Activated CD4-positive, alpha-beta T cell treated with anti-CD3 and anti-CD28 coated beads, Interleukin-2, amount 50 U/mL, for 24 hours (primary cell): ENCODE results near the gene SYVN1.
"Not testable (repeated sequence)": the region's sequence is repeated elsewhere in the genome, so short reads cannot be mapped to it uniquely, and the experiment has no call there.

Experiments
- DNase-seq, 2 donors: peaks; one replicate each; pipeline ENCODE4 v3.0.0-alpha.2; 2020; ENCODE audit warnings: low read depth in 1 of 2, low spot score in 1 of 2

The SYVN1 gene

DNA sequence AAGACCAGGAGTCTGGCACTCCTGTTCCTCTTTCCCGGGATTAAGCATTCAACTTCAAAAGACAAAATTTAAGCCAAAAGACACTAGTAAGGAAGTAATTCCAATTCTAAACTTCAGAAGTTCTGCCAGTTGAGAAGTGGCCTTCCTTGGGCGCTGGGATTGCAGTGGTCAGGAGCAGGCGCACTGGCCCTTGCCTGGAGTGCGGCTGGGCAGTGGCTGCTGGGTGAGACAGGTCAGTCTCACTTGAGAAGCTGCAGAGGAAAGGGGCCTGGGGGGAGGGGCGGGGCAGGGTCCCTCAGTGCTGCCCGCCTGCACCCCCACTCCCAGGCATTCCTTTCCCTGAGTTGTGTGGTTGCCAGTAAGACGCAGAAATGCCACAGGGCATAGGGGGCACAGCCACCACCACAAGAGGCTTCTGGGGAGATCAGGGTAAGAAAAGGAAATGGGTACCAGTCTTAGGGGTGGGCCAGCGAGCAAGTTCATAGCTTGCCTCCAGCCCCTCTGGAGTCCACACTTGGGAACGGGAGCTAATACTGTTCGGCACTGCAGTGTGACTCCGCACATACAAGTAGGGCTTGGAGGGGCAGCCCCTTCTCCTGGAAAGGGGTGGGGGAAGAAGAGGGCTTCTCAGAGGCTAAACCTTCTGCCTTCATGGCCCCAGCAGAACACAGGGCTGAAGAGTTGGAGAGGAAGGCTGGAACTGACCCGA lies 6.7 kb downstream of the SYVN1 start:
- no peak for DNase-seq

DNA sequence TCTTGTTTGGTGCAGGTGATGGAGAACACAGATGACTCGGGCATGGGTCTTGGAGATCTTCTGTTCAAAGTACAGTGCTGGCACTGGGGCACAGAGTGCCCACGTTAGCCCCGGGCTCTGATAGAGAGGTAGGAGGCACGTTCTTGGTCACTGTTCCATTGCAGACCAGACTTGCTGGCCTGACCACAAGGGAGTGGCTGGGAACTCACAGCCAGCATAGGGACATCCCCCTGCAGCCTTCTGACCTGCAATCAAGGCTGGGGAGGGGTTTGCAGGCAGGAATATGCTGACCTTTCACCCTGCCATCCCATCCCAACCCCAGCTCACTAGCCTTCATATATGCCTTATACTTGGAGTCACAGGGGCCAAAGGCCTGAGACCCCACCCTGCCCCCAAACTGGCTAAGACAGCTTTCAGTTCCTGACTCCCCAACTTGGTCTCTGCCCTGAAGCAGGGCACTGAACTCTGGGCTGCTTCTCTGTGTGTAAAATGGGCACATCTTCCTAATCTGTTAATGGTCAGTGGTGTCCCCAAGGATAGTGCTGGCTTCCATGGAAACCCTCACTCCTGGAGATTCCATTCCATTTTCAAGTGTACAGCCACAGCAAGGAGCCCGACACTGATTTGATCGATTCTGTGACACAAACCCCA lies 7.6 kb downstream of the SYVN1 start:
- no peak for DNase-seq

DNA sequence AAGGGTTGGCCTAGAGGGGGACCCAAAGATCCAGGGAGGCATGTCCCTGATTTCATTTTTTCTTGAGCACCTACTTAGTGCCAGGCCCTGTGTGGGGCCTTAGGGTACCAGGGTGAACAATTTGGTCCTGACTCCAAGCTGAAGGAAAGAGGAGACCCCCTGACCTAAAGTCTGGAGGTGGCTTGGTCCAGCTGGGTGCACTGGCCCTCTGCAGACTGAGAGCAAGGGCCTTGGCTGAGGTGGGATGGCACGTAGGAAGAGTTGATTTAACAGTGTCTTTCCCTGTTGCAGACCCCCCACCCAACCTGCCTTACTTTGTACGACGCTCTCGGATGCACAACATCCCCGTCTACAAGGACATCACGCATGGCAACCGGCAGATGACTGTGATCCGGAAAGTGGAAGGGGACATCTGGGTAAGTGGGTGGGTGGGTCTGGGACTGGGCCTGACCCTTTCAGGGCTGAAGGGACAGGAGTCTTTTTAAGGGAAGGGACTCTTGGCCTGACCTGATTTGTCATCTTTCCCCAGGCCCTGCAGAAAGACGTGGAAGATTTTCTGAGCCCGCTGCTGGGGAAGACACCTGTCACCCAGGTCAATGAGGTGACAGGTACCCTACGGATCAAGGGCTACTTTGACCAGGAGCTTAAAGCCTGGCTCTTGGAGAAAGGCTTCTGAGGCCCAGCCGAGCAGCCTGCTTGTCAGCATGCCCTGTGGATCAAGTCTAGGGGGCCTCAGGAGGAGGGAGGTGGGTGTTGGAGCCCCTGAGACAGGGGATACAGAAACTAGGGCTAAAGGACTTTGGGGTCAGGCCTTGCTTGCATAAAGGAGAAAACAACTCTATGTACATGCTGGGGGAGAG lies 8.9 kb downstream of the SYVN1 start:
- DNase-seq = no peak

DNA sequence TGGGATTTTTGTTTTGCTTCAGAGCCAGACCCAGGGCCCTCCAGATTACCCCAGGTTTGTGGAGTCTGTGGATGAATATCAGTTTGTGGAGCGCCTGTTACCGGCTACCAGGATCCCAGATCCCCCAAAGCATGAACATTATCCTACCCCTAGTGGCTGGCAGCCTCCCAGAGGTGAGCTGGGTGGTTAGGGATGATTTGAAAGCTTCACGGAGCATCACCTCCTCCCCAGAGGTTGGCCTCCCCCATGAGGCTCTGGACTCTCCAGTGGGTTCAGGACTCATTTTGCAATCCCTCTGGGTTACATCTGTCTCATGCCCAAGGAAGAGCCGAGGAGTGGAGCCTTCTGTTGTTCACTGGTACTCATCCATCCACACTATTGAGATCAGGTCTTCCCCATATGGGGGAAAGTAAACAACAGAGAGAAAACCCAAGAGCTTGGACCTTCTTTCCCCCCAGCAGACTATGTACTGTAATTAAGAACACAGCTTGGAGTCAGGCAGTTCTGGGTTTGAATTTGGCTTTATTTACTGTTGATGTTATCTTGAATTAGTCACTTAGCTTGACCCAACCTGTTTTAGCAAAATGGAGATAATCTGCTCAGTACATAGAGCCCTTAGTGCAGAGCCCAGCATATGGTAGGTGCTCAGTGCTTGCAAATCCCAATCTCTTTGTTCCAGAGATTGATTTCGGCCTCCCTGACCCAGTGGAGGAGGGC lies 9.7 kb downstream of the SYVN1 start:
- no peak for DNase-seq

DNA sequence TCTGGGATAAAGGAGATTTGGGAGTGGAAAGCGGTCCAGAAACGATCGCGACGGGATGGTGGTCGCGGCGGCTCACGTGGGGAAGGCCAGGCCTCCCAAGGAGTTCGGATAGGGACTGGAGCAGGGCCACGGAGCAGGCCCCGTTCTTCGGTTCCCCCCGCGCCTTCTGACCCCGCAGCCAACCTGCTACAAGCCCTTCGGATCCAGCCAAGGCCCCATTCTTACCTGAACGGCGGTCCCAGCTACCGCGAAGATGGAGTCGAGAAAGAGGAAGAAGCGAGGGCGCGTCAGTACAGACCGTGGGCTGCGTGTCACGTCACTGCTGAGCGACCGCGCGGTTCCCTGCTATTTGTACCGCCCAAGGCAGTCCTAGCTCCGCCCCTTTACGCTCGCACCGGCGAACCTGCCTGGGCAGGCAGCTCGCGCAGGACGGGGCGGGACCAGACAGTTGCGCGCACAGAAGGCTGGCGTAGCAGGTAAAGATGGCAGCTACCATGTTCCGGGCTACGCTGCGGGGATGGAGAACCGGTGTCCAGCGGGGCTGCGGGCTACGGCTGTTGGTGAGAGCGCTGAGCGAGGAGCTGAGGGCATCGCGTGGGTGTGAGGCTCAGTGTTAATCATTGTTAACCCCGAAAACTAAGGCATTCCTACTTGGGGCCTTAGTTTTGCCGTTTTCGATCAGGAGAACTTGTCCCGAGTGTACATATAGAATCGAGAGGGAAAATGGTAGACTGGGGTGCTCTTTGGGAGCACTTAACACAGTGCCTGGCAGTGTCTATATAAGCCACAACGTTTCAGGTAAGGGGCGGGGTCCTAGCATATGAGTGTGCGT lies 12.2 kb downstream of the SYVN1 start, which contains the start of the genes FAU and MRPL49:
TSS of gene FAU (minus strand) at position 270 of the 832 bp plus-strand sequence. CDS start 321 bp downstream, outside the sequence.
TSS of gene MRPL49 (plus strand) at position 457 of the 832 bp plus-strand sequence. CDS start at position 483, 26 bp downstream.
- DNase-seq = peak; percentile 94 to 99

DNA sequence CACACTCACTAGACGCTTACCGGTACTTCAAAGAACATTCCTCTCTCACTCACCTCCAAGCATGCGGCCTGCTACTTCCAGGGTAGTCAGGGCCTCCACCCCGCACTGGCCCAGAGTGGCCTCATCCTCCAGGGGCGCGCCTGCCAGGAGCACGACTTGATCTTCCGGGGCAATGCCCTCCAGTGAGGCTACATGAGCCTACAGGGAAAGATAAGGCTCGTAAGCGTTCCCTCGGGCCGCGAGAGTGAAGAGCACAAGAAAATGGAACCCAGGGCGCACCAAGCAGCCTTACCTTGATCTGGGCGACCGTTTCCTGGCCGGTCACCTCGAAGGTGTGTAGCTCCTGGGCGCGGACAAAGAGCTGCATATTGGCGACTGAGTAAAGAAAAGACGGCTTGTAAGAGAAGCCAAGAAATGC lies 12.9 kb downstream of the SYVN1 start:
- no peak for DNase-seq

DNA sequence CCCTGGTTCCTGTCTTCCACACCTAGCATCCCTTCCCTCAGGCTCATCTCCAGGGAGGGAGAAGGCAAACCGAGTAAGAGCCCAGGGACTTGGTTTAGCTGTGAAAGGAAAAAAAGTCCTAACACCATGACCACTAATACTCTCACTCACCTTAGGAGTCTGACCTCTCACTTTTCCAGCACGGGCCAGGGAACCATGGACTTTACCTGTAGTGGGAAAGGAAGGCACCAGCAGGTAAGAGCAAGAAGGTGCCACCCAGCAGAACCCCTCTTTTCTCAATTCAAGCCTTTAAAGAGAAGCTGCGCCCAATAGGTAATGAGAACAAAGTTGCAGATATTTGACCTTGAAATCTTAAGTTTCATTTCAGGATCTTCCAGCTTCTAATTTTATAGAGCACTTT lies 13.5 kb downstream of the SYVN1 start:
- no peak for DNase-seq

DNA sequence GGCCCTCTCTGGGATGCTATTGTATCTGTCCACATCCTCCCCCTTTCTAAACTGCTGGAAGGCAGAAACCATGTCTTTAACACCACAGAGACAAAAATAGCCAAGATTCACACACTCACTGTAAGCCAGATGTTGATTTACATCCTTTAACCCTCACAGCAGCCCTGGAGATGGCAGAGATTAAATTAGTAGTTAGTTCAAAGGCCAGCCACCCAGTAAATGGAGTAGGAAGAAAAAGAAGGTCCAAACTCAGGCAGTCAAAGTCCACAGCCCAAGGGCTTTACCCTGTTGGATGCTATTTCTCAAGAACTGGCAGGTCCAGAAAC lies 14.7 kb downstream of the SYVN1 start:
- DNase-seq = no peak

DNA sequence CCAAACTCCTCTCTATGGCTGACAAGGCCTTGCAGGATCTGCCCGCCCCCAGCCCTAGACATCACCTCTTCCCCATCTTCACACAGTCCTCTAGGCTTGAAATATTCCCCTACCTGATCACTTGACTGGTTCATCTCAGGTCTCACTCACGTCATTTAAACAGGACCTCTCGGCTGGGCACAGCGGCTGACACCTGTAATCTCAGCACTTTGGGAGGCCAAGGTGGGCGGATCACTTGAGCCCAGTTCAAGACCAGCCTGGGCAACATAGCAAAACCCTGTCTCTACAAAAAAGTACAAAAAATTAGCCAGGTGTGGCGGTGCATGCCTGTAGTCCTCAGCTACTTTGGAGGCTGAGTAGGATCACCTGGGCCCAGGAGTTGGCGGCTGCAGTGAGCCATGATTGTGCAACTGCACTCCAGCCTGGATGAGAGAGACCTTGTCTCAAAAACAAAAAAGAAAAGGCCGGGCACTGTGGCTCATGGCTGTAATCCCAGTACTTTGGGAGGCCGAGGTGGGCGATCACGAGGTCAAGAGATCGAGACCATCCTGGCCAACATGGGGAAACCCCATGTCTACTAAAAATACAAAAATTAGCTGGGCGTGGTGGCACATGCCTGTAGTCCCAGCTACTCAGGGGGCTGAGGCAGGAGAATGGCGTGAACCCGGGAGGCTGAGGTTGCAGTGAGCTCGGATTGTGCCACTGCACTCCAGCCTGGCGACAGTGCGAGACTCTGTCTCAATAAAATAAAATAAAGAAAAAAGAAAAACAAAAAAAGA lies 15.2 kb downstream of the SYVN1 start:
- not testable (repeated sequence) for DNase-seq

DNA sequence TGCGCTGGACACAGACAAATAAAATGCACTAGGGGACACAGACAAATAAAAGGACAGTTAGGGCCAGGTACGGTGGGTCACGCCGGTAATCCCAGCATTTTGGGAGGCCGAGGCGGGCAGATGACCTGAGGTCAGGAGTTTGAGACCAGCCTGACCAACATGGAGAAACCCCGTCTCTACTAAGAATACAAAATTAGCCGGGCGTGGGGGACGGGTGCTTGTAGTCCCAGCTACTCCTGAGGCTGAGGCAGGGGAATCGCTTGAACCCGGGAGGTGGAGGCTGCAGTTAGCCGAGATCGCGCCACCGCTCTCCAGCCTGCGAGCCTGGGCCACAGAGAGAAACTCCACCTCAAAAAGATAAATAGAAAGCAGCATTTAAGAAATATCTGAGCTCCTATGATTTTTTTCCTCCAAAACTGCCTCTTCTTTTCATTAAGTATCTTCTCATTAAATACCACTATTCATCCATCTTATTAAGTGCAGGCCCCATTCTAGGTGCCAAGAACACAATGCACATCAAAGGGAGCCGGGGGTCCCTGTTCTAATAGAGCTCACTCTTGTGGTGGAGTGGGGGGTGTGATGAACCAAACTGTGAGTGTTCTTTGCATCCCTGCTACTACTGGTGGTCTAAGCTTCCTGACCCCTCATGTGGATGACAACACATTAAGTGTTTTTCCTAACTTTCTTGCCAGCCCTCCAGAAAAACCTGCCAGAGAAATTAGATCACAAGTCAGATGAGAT lies 16.1 kb downstream of the SYVN1 start:
- no peak for DNase-seq

DNA sequence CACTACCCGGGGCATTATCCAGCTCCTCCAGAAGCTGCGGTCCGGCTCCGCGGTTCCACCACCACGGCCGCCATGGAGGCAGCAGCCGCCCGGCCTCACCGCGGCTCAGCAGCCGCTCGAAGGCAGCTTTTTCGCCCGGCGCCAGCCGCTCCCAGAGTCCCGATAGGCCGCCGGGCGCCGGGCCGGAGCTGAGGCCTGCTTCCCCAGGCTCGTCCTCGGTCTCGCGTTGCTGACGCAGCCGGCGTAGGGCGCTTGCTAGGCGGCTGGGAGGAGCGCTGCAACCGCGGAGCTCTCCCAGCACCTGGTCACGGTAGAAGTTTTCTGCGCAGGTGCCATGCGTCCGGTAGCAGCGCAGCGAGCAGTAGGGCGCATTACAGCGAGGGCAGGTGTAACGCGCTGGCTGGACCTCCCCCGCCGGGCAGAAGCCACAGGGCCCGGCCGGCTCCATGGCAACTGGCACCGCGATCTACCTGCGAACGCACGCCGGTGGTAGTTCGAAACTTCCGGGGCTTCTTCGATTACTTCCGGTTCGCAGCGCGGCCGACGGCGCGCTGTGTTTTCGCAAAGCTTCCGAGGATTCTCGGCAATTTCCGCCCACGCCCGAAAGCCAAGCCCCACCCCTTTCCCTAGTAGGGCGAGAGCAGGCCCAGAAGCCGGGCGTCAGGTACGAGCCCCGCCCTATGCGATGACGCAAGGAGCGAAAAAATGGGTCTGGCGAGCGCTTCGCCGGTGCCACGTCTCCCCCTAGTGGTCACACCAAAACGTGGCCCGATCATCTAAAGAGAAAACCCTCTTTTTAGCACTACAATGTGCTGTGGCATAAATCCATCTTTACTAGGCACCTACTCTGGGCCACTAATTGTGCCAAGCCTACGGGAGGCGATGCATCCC lies 16.9 kb downstream of the SYVN1 start, which contains the start of gene ZNHIT2:
TSS of gene ZNHIT2 (minus strand) at position 496 of the 891 bp plus-strand sequence. CDS start at position 448, 48 bp downstream.
- peak; percentile 100 for DNase-seq

DNA sequence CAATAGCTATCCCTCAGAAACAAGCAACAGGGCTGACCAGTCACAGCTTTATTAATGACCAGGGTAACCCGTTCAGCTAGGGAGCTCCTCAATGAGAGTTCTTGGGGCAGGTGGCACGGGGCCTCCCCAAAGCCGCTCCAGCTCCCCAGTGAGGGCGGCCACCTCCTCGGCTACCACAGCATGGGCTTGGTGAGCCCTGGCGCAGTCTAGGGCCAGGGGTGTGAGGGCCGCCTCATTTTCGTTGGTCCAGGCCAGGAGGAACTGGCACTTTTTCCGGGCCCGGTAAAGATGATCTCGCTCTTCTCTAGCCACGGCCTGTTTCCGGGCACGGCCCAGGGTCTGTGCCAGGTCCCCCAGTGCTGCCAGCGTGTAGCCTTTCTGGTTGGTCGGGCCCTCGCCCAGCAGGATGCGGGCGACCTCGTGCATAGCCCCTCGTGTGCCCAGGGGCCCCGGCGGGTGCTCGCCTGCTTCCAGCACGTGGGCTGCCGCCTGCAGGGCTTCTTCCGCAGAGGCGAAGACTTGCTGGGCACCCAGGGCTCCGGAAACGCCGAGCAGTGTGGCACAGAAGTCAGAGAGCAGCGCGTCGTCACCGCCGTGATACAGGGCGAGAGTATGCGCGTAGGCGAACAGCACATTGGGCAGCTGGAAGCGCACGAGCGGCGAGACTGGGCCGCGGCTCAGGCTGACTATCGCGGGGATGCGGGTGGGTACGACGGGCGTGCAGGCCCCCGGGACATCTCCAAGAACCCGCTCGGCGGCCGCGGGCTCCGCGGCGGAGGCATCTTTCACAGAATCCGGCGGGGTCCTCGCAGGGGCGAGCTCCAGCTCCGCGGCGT lies 17.7 kb downstream of the SYVN1 start:
- no peak for DNase-seq

DNA sequence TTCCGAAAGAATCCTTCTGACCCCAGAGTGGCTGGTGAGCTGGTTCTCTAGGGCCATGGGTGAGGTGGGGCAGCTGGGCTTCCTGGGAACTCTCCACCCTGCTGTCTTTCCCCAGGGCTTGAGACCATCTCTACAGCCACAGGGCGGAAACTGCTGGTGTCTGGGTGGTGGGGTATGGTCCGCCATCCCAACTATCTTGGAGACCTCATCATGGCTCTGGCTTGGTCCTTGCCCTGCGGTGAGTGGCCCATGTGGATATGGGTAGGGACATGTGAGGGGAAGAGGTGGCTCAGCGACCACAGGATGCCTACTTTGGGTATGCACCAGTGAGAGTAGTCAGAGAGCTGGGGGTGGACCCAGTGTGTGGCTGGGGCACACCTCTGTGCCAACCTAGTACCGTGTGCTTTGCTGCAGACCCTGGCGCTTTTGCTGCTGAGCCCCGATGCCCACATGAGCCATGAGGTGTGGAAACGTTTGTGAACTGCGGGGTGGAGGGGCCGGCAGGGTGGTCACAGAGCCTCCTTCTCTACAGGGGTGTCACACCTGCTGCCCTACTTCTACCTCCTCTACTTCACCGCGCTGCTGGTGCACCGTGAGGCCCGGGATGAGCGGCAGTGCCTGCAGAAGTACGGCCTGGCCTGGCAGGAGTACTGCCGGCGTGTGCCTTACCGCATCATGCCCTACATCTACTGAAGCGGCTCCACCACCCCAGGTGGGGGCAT lies 18.8 kb downstream of the SYVN1 start:
- no peak for DNase-seq

DNA sequence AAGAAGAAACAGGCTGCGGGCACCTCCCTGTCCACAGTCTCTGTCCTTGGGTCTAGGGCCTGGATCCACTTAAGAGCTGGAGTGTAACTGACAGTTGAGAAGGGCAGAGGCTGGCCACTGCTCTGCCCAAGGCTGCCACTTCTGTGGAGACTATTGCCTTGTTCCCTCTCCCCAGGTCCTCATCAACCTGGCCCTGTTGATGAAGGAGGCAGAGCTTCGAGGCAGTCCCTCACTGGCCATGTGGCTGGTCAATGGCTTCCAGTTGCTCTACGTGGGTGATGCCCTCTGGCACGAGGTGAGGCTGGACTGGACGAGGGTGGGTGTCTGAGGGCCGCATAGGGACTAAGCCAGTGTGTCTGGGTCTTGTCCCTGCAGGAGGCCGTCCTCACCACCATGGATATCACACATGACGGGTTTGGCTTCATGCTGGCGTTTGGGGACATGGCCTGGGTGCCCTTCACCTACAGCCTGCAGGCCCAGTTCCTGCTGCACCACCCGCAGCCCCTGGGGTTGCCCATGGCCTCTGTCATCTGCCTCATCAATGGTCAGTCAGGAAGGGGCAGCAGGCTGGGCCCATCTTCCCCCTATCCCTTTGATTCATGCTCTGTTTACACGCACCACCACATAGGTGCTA lies 19.7 kb downstream of the SYVN1 start:
- DNase-seq = no peak

DNA sequence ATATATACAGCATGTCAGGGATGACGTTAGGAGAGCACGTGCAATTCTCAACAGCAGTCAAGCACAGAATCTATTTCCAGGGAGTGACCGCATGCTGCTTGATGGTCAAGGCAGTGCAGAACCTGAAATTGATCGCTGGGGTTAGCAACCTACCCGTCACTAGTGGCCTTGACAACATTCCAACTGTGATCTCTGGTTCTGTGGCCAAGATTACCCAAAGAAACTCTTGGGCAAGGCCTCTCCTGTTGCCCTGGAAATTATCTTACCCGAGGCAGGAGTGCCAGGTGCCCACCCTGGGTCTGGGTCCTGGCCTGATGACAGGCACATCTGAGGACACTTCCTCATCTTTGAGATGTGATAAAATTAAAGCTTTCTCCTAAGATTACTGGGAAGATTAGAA lies 20.5 kb downstream of the SYVN1 start:
- DNase-seq = no peak

DNA sequence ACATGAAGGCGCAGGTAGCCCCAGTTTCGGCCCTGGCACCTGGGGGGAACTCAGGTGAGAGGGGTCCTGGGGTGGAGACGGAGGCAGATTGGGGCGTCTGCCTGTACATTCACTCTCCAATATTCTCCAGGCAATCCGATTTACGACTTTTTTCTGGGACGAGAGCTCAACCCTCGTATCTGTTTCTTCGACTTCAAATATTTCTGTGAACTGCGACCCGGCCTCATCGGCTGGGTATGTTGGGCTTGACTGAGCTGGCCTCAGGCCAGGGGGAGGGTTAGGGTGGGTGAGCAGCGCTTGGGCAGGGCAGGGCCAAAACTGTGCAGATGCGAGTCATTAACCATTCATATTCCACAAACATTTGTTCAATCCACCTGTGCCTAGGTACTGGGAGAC lies 21.0 kb downstream of the SYVN1 start:
- DNase-seq = no peak
